Mesenchymal stem cell (in vitro differentiated cells and primary cell): ENCODE measurements around the gene ZFYVE28.

Source experiments
- DNase-seq: peaks from one replicate; pipeline ENCODE4 v3.0.0-alpha.2; 2013
- H2AFZ ChIP-seq: one replicate; pipeline ENCODE4 v1.6.1; 2013; ENCODE audit warnings: low read depth, mild to moderate bottlenecking, control low read depth, inconsistent platforms, low read length, moderate library complexity
- H2AK5ac ChIP-seq: 2 replicates; pipeline ENCODE4 v1.6.1; 2013; ENCODE audit warnings: low read length, moderate library complexity, mild to moderate bottlenecking, inconsistent platforms; ENCODE audit not compliant: severe bottlenecking
- H2BK120ac ChIP-seq: one replicate; pipeline ENCODE4 v1.6.1; 2013; ENCODE audit warnings: low read depth, mild to moderate bottlenecking, inconsistent platforms, low read length, moderate library complexity
- H2BK12ac ChIP-seq, 2 experiments: one replicate each; pipeline ENCODE4 v1.6.1; 2013; ENCODE audit warnings: inconsistent platforms in 2 of 2, low read length in 2 of 2, mild to moderate bottlenecking in 2 of 2, moderate library complexity in 2 of 2, control low read depth in 1 of 2
- H2BK15ac ChIP-seq: one replicate; pipeline ENCODE4 v1.6.1; 2013; ENCODE audit warnings: mild to moderate bottlenecking, low read depth, inconsistent platforms; ENCODE audit not compliant: poor library complexity, severe bottlenecking
- H2BK5ac ChIP-seq: 2 replicates; pipeline ENCODE4 v1.6.1; 2013; ENCODE audit warnings: low read depth, mild to moderate bottlenecking, low read length, control low read depth, inconsistent platforms; ENCODE audit not compliant: poor library complexity, severe bottlenecking
- H3K14ac ChIP-seq, 2 experiments: one replicate each; pipeline ENCODE4 v1.6.1; 2013; ENCODE audit warnings: inconsistent platforms in 2 of 2, low read length in 2 of 2, control low read depth in 1 of 2, mild to moderate bottlenecking in 1 of 2, moderate library complexity in 1 of 2
- H3K18ac ChIP-seq, 2 experiments: one replicate each; pipeline ENCODE4 v1.6.1; 2013; ENCODE audit warnings: inconsistent platforms in 2 of 2, low read length in 2 of 2, control low read depth in 1 of 2, low read depth in 1 of 2, mild to moderate bottlenecking in 1 of 2
- H3K23ac ChIP-seq, 2 experiments: one replicate each; pipeline ENCODE4 v1.6.1; 2013; ENCODE audit warnings: inconsistent platforms in 2 of 2, low read length in 2 of 2, mild to moderate bottlenecking in 2 of 2, moderate library complexity in 2 of 2, control low read depth in 1 of 2
- H3K27ac ChIP-seq: 2 replicates; pipeline ENCODE4 v1.5.1; 2013; ENCODE audit warnings: mild to moderate bottlenecking, moderate library complexity, low read length, control low read depth, inconsistent platforms; ENCODE audit not compliant: poor library complexity, severe bottlenecking
- H3K27me3 ChIP-seq, 2 experiments: 2 replicates each; pipeline versions ENCODE4 v1.6.1 to v1.7.0; 2013; ENCODE audit warnings: low read length in 2 of 2, mild to moderate bottlenecking in 2 of 2, moderate library complexity in 2 of 2, control low read depth in 1 of 2, inconsistent platforms in 1 of 2; ENCODE audit not compliant: control insufficient read depth in 1 of 2, insufficient read depth in 1 of 2
- H3K36me3 ChIP-seq, 2 experiments: 2 replicates each; pipeline versions ENCODE4 v1.6.1 to v1.7.0; 2013; ENCODE audit warnings: low read length in 2 of 2, control low read depth in 1 of 2, inconsistent platforms in 1 of 2, low read depth in 1 of 2, mild to moderate bottlenecking in 1 of 2; ENCODE audit not compliant: insufficient read depth in 2 of 2, control insufficient read depth in 1 of 2
- H3K4ac ChIP-seq, 2 experiments: one replicate each; pipeline ENCODE4 v1.6.1; 2013; ENCODE audit warnings: inconsistent platforms in 2 of 2, low read length in 2 of 2, mild to moderate bottlenecking in 2 of 2, moderate library complexity in 2 of 2, control low read depth in 1 of 2, low read depth in 1 of 2
- H3K4me1 ChIP-seq: 2 replicates; pipeline ENCODE4 v1.6.1; 2013; ENCODE audit warnings: low read depth, low read length, control low read depth; ENCODE audit not compliant: control insufficient read depth, insufficient read depth
- H3K4me2 ChIP-seq: 2 replicates; pipeline ENCODE4 v1.6.1; 2013; ENCODE audit warnings: low read length, mild to moderate bottlenecking, inconsistent platforms; ENCODE audit not compliant: poor library complexity, severe bottlenecking
- H3K4me3 ChIP-seq, 2 experiments: 2 replicates each; pipeline versions ENCODE4 v1.5.1 to v1.7.0; 2013; ENCODE audit warnings: low read length in 2 of 2, mild to moderate bottlenecking in 2 of 2, control low read depth in 1 of 2, low read depth in 1 of 2; ENCODE audit not compliant: insufficient read depth in 1 of 2
- H3K79me1 ChIP-seq: replicated peaks from 2 replicates; pipeline ENCODE4 v1.6.1; 2013; ENCODE audit warnings: mild to moderate bottlenecking, control low read depth, low read length, inconsistent platforms; ENCODE audit not compliant: poor library complexity, severe bottlenecking
- H3K9ac ChIP-seq: 2 replicates; pipeline ENCODE4 v1.7.0; 2013; ENCODE audit warnings: mild to moderate bottlenecking, low read length, moderate library complexity
- H3K9me3 ChIP-seq: 2 replicates; pipeline ENCODE4 v1.7.0; 2013; ENCODE audit warnings: mild to moderate bottlenecking, low read length; ENCODE audit not compliant: control insufficient read depth
- H4K8ac ChIP-seq: one replicate; pipeline ENCODE4 v1.6.1; 2013; ENCODE audit warnings: inconsistent platforms, mild to moderate bottlenecking, low read length, moderate library complexity
- H4K91ac ChIP-seq: one replicate; pipeline ENCODE4 v1.6.1; 2013; ENCODE audit warnings: mild to moderate bottlenecking, low read length, inconsistent platforms
- WGBS: methylation state at CpG from one replicate; pipeline ENCODE4 v1.1.7; 2013; ENCODE audit warnings: mixed read lengths; 5-methylcytosine and 5-hydroxymethylcytosine counted together

Gene ZFYVE28

DNA sequence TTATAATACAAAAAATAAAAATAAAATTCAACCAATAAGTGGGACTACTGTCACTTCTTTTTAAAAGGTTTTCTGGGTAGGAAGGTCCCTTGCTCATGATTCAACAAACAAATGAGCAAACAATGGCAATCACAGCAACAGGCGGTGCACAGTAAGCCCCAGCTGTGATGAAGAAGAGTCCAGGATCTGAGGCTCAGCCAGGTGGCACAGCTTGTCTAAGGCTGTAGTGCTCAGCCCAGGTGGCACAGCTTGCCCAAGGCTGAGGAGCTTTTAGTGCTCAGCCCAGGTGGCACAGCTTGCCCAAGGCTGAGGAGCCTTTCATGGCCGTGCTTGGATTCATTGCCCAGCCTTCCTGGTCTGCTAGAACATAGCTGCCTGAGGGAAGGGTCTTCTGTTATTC lies 75.0 kb downstream of the ZFYVE28 start:
- H2BK15ac ChIP-seq: no peak overlapping the region
- no peak overlapping the region for H3K27ac ChIP-seq
- no peak overlapping the region for H3K23ac ChIP-seq
- H2BK12ac ChIP-seq: no peak overlapping the region
- H3K14ac ChIP-seq: no peak overlapping the region
- H3K4me1 ChIP-seq: peaks cover 1% of the 10 kb centered on the region
- H2AK5ac ChIP-seq: no peak overlapping the region
- no peak overlapping the region for H2BK120ac ChIP-seq
- no peak overlapping the region for H2AFZ ChIP-seq
- no peak for DNase-seq
- 92% methylated on average over 2 of the region's 2 CpGs for WGBS
- H3K36me3 ChIP-seq: peaks cover 16 to 43% of the 10 kb centered on the region in 2 experiments
- H3K4me2 ChIP-seq: no peak overlapping the region
- H4K91ac ChIP-seq: no peak overlapping the region
- no peak overlapping the region for H3K4ac ChIP-seq
- no peak overlapping the region for H3K9ac ChIP-seq
- no peak overlapping the region for H2BK5ac ChIP-seq
- no peaks in the 10 kb centered on the region for H3K9me3 ChIP-seq
- peaks cover 24% of the 10 kb centered on the region for H3K79me1 ChIP-seq
- H4K8ac ChIP-seq: no peak overlapping the region
- no peaks in the 10 kb centered on the region for H3K27me3 ChIP-seq
- no peak overlapping the region for H3K4me3 ChIP-seq
- H3K18ac ChIP-seq: no peak overlapping the region

DNA sequence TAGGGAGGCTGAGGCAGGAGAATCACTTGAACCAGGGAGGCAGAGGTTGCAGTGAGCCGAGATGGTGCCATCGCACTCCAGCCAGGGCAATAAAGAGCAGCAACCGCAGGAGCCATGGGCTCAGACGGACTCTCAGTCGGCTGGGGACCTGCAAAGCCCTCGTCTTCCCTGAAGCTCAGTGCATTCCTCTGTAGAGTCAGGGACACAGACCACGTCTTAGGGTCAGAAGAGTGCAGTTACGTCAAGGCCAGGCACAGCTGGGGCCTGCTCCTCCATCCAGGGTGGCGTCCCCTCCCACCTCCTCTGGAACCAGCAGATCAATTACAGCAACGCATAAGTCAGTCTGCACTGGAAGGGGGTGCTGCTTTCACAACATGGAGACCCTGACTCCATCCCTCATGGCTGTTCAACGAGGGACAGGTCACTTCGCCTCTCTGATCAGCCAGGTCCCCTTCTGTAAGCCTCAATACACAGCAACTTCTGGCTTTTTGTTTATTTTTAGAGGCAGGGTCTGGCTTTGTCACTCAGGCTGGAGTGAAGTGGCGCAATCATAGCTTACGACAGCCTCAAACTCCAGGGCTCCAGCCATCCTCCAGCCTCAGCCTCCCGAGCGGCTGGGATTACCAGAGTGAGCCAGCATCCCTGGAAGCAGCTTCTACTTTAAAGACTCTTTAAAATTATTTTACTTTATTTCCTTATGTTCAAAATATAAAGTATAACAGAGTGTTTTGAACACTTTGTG lies 76.4 kb downstream of the ZFYVE28 start:
- no peak overlapping the region for H3K27ac ChIP-seq
- no peak overlapping the region for H3K9ac ChIP-seq
- no peak overlapping the region for H2BK15ac ChIP-seq
- no peak overlapping the region for H2BK5ac ChIP-seq
- peaks cover 1% of the 10 kb centered on the region for H3K4me1 ChIP-seq
- H2BK12ac ChIP-seq: no peak overlapping the region
- H2BK120ac ChIP-seq: no peak overlapping the region
- WGBS: 85% methylated on average over 12 of the region's 16 CpGs
- H3K4ac ChIP-seq: no peak overlapping the region
- H4K8ac ChIP-seq: no peak overlapping the region
- no peak overlapping the region for H3K4me3 ChIP-seq
- no peak for DNase-seq
- peaks cover 24% of the 10 kb centered on the region for H3K79me1 ChIP-seq
- no peak overlapping the region for H2AK5ac ChIP-seq
- H4K91ac ChIP-seq: no peak overlapping the region
- peaks cover 16 to 55% of the 10 kb centered on the region in 2 experiments for H3K36me3 ChIP-seq
- no peak overlapping the region for H3K4me2 ChIP-seq
- H3K18ac ChIP-seq: no peak overlapping the region
- H3K23ac ChIP-seq: no peak overlapping the region
- H3K9me3 ChIP-seq: no peaks in the 10 kb centered on the region
- H3K27me3 ChIP-seq: no peaks in the 10 kb centered on the region
- no peak overlapping the region for H3K14ac ChIP-seq
- H2AFZ ChIP-seq: no peak overlapping the region

DNA sequence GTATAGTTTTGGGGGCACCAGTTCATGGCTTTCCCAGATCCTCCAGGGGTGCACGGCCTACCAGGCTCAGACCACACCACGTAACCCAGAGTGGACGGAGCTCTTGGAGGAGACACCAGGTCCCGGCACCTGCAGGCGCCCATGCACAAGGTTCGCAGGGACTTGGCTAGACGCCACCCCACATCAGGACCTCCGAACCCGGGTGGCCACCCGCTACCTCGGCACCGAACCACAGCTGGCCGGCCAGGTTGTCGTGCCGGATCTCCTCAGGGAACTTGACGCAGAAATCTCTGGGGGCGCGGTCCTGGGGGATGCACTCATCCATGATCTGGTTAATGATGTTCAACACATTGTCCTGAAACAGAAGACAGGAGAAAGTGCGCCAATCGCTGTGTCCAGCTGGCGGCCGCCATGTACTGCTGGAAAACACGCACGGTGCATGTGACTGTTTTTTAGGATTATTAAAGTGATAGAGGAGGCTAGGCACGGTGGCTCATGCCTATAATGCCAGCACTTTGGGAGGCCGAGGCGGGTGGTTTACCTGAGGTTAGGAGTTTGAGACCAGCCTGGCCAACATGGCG lies 77.1 kb downstream of the ZFYVE28 start:
- H3K14ac ChIP-seq: no peak overlapping the region
- no peak overlapping the region for H2BK5ac ChIP-seq
- no peaks in the 10 kb centered on the region for H3K9me3 ChIP-seq
- H4K91ac ChIP-seq: no peak overlapping the region
- peaks cover 22 to 61% of the 10 kb centered on the region in 2 experiments for H3K36me3 ChIP-seq
- WGBS: 95% methylated on average over 28 of the region's 28 CpGs
- no peak overlapping the region for H3K4ac ChIP-seq
- no peak overlapping the region for H3K4me3 ChIP-seq
- H3K4me2 ChIP-seq: no peak overlapping the region
- no peak overlapping the region for H3K23ac ChIP-seq
- H4K8ac ChIP-seq: no peak overlapping the region
- H2AK5ac ChIP-seq: no peak overlapping the region
- peaks cover 24% of the 10 kb centered on the region for H3K79me1 ChIP-seq
- H3K27me3 ChIP-seq: no peaks in the 10 kb centered on the region
- H3K27ac ChIP-seq: no peak overlapping the region
- H3K4me1 ChIP-seq: peaks cover 1% of the 10 kb centered on the region
- H2BK120ac ChIP-seq: no peak overlapping the region
- no peak overlapping the region for H3K9ac ChIP-seq
- no peak for DNase-seq
- no peak overlapping the region for H2BK12ac ChIP-seq
- no peak overlapping the region for H2BK15ac ChIP-seq
- no peak overlapping the region for H2AFZ ChIP-seq
- no peak overlapping the region for H3K18ac ChIP-seq

DNA sequence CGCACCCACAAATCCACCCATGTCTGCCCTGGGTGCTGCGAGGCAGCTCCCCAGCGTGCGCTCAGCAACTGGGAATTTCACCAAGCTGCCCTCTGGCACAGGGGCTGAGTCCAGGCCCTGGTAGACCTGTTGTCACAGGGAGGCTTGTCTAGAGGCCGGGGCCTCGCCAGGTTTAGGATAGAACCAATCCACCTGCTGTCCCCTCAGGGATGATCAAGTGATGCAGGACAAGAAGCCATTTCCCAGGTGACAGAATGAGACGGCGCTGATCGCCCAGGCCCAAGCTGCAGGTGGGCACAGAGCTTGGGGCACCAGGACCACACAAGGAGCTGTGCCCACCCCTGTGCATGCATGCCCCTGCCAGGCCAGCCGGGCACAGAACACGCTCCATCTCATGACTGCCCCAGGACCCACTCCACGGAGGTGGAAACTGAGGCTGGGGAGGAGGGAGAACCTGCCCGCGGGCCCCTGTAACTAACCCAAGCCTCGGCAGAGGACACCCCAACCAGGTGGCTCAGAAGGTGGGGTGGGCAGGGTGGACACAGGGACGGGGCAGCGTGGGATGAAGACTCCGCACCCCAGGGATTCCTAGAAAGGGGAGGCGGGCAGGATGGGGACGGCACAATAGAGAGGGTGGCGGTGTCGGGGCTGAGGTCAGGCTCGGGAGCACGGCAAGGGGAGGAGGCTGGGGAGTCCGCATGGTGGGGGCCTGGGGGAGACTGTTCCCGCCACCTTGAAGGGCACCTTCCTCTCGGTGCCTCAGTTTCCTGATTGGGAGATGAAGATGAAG lies 78.0 kb downstream of the ZFYVE28 start:
- H3K14ac ChIP-seq: no peak overlapping the region
- H3K36me3 ChIP-seq: peaks cover 26 to 67% of the 10 kb centered on the region in 2 experiments
- H2AK5ac ChIP-seq: no peak overlapping the region
- WGBS: 95% methylated on average over 27 of the region's 27 CpGs
- H3K79me1 ChIP-seq: peaks cover 24% of the 10 kb centered on the region
- no peak overlapping the region for H3K18ac ChIP-seq
- no peaks in the 10 kb centered on the region for H3K27me3 ChIP-seq
- no peak overlapping the region for H2AFZ ChIP-seq
- no peak overlapping the region for H3K4ac ChIP-seq
- no peak overlapping the region for H3K4me2 ChIP-seq
- H2BK12ac ChIP-seq: no peak overlapping the region
- H3K27ac ChIP-seq: no peak overlapping the region
- no peak overlapping the region for H4K91ac ChIP-seq
- H3K23ac ChIP-seq: no peak overlapping the region
- peak overlapping the region in 1 of 2 experiments; percentile 21 for H3K4me3 ChIP-seq
- H3K4me1 ChIP-seq: peaks cover 3% of the 10 kb centered on the region
- no peaks in the 10 kb centered on the region for H3K9me3 ChIP-seq
- H2BK15ac ChIP-seq: no peak overlapping the region
- no peak overlapping the region for H2BK5ac ChIP-seq
- H4K8ac ChIP-seq: no peak overlapping the region
- DNase-seq: no peak
- H3K9ac ChIP-seq: no peak overlapping the region
- H2BK120ac ChIP-seq: no peak overlapping the region
